SKM-1 (cell line): ENCODE data around the gene CCDC28A.

ENCODE experiments used
- DNase-seq: peaks from one replicate; lab custom pipeline; 2025; ENCODE audit not compliant: unreplicated experiment; lab: John Stamatoyannopoulos, UW

CCDC28A gene

DNA sequence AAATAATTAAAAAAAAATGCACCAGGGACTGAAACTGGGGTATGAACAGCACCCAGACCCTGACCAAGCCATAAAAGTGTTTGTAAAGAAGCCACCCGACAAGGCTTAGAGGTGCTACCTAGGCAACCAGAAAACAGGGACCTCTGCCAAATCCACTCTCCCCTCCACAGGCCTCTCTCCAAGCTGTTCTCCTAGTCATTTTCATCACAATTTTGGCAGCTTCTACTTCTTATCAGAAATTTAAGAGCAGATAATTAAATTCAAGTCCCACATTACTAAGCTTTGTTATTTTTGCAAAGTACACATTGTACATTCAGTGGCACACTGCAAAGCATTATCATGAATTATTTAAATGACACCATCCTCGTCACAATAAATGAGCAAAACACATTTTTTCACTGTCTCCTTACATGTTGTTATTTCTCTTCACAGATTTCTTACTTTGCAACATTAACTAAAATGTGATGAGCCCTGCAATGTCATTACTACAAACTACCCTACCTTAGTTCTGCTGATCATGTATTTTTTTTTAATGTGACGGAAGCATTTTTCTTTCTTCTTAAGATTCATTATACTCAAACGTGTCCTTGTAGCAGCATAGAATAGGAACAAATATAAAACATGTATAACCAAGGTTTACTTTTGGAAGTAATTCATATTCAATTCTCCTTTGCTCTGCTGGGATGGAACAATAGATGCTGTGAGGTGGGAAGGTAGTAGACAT lies 60.4 kb downstream of the CCDC28A start:
- DNase-seq: no peak

DNA sequence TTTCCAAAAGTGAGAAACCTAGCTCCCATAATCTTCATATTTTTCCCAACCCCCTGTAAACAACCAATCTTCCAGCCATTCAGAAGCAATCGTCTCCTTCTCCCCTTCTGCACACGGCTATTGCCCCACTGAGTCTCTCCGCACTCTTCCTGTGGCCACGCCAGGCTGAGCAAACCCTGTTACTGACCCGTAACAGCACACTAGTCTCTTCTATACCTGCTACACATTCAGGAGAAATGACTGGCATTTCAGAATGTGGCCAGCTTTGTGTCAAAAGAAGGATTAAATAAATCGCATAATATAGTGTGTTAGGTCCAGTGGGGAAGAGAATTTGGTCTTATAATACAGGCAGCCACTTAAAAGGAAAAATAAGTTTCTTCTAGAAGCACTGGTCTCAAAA lies 63.7 kb downstream of the CCDC28A start:
- DNase-seq: no peak
